NB4 (cell line): ENCODE measurements around the gene POM121.
"Not testable (repeated sequence)": the region's sequence is repeated elsewhere in the genome, so short reads cannot be mapped to it uniquely, and the experiment has no call there.

ENCODE experiments used
- DNase-seq: peaks from one replicate; pipeline ENCODE4 v3.0.0; 2010; ENCODE audit warnings: low read depth
- H3K4me3 ChIP-seq: one replicate; pipeline ENCODE4 v1.5.1; 2011; ENCODE audit warnings: mild to moderate bottlenecking, low read depth, low read length, moderate library complexity
- CTCF ChIP-seq: IDR thresholded peaks from one replicate; pipeline ENCODE4 v1.5.1; 2012; ENCODE audit warnings: low read depth, low read length
- MAX ChIP-seq: IDR thresholded peaks from 2 replicates; pipeline ENCODE4 v1.6.1; 2011; ENCODE audit warnings: low read depth, low read length
- MYC ChIP-seq: IDR thresholded peaks from 2 replicates; pipeline ENCODE4 v1.6.1; 2011; ENCODE audit warnings: low read depth, low read length
- POLR2A ChIP-seq: IDR thresholded peaks from 2 replicates; pipeline ENCODE4 v1.6.1; 2011; ENCODE audit warnings: mild to moderate bottlenecking; ENCODE audit not compliant: insufficient read length; ENCODE audit errors: extremely low read depth

Gene POM121

DNA sequence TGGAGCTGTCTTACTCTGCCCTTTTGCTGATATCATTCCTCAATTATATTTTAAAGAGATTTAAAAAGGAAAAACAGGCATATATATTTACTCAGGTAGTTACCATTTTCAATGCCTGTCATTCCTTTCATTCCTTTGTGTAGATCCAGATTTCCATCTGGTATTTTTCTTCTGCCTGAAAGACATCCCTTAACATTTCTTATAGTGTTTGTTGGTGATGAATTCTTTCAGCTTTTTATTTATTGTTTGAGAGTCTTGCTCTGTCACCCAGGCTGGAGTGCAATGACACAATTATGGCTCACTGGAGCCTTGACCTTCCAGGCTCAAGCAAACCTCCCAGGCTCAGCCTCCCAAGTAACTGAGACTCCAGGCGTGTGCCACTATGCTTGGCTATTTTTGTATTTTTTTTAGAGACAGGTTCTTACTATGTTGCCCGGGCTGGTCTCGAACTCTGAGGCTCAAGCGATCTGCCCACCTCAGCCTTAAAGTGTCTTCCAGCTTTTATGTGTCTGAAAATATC lies 5.6 kb upstream of the POM121 start:
- H3K4me3 ChIP-seq, result no peak overlapping the region
- DNase-seq, result no peak
- TF ChIP-seq CTCF (no peak), MAX (no peak), POLR2A (no peak), MYC (no peak)

DNA sequence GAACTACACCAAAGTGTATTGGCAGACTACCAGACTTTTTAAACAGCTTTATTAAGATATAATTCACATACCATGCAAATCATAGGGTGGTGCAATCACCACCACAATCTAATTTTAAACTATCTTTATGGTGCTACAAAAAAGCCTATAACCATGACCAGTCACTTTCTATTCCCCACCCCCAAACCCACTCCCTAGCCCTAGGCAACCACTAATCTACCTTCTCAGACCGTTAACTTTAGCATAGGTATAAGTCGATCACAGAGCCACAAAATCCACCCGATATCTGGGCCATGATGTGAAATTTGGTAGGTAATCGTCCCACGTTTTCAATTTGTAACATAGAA lies 536 bp upstream of the POM121 start:
- no peak for TF ChIP-seq POLR2A
- no peak for TF ChIP-seq CTCF
- TF ChIP-seq MYC, result no peak
- TF ChIP-seq MAX, result no peak
- no peak for DNase-seq
- H3K4me3 ChIP-seq, result peak overlapping the region; percentile 92

GRCh38 chr7:72925546-72926120 lies 738 bp downstream of the POM121 start:
- DNase-seq, result peak; percentile 56
- TF ChIP-seq MYC (no peak), CTCF (no peak), MAX (no peak), POLR2A (no peak)
- H3K4me3 ChIP-seq, result peak overlapping the region; percentile 92

- not testable (repeated sequence) for DNase-seq
These were observed 2.9 kb downstream of the POM121 start for GRCh38 chr7:72927791-72928190.

GRCh38 chr7:72928216-72928615 lies 3.3 kb downstream of the POM121 start:
- not testable (repeated sequence) for DNase-seq, H3K4me3 ChIP-seq

More at GRCh38 chr7:72927791-72928190, 2.9 kb downstream of the POM121 start:
- not testable (repeated sequence) for H3K4me3 ChIP-seq

DNA sequence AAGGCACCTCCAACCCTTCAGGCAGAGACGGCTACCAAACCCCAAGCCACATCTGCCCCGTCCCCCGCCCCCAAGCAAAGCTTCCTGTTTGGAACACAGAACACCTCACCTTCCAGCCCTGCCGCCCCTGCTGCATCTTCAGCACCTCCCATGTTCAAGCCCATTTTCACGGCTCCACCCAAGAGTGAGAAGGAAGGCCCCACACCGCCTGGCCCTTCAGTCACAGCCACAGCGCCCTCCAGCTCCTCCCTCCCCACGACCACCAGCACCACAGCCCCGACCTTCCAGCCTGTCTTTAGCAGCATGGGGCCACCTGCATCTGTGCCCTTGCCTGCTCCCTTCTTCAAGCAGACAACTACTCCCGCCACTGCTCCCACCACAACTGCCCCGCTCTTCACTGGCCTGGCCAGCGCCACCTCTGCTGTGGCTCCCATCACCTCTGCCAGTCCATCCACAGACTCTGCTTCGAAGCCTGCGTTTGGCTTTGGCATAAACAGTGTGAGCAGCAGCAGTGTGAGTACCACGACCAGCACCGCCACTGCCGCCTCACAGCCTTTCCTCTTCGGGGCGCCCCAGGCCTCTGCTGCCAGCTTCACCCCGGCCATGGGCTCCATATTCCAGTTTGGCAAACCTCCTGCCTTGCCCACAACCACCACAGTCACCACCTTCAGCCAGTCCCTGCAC lies 17.3 kb downstream of the POM121 start:
- not testable (repeated sequence) for DNase-seq, H3K4me3 ChIP-seq

DNA sequence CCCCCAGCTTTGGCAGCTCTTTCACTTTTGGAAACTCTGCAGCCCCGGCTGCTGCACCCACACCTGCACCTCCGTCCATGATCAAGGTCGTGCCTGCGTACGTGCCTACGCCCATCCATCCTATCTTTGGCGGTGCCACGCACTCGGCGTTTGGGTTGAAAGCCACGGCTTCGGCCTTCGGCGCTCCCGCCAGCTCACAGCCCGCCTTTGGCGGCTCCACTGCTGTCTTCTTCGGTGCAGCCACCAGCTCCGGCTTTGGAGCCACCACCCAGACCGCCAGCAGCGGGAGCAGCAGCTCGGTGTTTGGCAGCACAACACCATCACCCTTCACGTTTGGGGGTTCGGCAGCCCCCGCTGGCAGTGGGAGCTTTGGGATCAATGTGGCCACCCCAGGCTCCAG lies 18.1 kb downstream of the POM121 start:
- not testable (repeated sequence) for H3K4me3 ChIP-seq, DNase-seq

DNA sequence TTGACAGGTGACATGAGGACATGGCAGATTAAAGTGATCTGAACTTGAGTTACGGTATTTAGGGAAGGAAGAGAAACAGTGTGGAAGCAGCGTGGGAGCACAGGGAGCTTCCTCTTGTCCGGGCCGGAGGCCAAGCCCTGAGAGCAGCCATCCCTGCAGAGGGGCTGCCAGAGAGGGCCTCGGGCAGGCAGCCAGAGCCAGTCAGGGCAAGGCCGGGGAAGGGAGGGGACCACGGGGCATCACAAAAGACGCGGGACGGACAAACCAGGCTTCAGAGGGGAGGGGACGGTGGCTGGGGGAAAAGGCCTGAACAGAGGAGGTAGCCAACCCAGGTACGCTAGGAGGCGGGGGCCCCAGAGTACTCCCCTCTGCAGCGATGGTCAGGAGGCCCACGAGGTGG lies 20.0 kb downstream of the POM121 start:
- not testable (repeated sequence) for DNase-seq, H3K4me3 ChIP-seq

GRCh38 chr7:72945597-72945996 lies 20.7 kb downstream of the POM121 start:
- not testable (repeated sequence) for DNase-seq, H3K4me3 ChIP-seq
